Gastroesophageal sphincter (tissue), 3 donors: Measurements from ENCODE around the gene CRIP3.

Experiments used
- CTCF ChIP-seq, 4 experiments: fragments of 200-600 bp in 2 of 4; fragments of 450-650 bp in 2 of 4; sonication (generic) in 1 of 4; IDR thresholded peaks; one replicate each; pipeline ENCODE4 v1.5.1; 2017 to 2019; ENCODE audit warnings: antibody characterized with exemption in 4 of 4, mild to moderate bottlenecking in 2 of 4, moderate library complexity in 2 of 4
- POLR2AphosphoS5 ChIP-seq: sonication (generic); formaldehyde crosslinking; IDR thresholded peaks from one replicate; pipeline ENCODE4 v1.6.1; 2017; ENCODE audit warnings: antibody characterized with exemption

GRCh38 chr6:43277643-43278523 lies 30.7 kb downstream of the CRIP3 start:
- no peak for TF ChIP-seq CTCF (IDR thresholded peaks at IDR 0.05)
- no peak for TF ChIP-seq POLR2AphosphoS5
